Activated CD8-positive, alpha-beta memory T cell treated with anti-CD3 and anti-CD28 coated beads for 24 hours (primary cell): ENCODE measurements around the gene ZFY.

Experiments used
- DNase-seq: peaks from one replicate; pipeline ENCODE4 v3.0.0-alpha.2; 2020

ZFY gene

GRCh38 chrY:2934861-2935715 lies at the start of gene ZFY:
TSS of gene ZFY (plus strand) at chrY:2935381. CDS start at chrY:2953937, 18,556 bp downstream.
- no peak for DNase-seq

DNA sequence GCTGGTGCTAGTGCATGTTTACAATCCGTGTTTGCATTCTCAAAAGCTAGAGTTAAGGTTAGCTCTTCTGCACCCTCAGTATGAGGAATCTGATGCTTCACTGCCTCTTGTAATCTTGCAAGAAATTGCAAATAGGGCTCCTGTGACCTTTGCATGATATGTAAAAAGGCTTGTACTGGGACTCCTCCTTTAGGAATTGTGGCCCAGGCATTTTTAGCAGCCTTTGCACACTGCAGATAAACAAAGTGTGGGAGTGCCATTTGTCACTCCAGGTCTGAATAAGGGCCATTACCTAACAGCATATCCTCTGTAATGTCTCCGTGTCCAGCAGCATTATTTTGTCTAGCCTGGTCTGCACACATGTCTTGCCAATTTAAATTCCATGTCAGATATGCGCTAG lies 49.3 kb upstream of the ZFY start:
- DNase-seq, result no peak

DNA sequence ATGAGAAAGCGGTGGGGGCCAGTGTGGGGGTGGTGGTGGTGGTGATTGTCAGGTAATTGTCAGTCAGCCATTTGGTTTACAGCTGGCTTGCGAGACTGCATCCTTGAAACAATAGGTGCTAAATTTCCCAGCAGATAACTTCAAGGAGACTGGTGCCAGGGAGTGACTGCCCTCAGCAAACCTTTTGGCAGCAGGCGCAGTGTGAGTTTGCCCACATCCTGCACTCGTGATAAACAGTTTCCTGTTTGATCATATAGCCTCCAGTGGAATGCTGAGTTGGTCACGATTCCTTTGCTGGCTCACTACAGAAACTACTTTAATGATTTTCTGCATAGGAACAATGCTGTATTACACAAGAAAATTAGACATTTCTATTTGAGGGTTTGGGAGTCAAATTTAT lies 47.8 kb upstream of the ZFY start:
- no peak for DNase-seq

GRCh38 chrY:2887955-2888354 lies 47.2 kb upstream of the ZFY start:
- DNase-seq, result no peak

GRCh38 chrY:2893471-2893870 lies 41.7 kb upstream of the ZFY start:
- no peak for DNase-seq

DNA sequence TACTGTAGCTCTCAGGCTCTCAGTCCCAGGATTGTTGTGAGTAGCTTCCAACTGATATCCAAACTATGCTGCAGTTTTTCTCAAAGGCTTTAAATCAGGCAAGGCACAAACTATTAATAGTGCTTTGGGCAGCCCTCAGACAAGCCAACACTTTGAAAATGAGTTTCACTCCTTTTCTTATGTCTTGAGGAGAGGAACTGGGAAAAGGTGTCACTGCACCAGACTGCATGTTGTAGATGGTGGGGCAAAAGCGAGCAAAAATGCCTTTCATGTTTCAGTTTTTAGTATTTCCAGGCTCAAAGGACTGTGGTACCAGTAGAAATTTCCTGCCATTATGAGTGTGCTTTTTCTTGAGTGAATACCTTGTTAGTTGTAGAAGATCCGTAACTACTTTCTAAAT lies 39.1 kb upstream of the ZFY start:
- no peak for DNase-seq

GRCh38 chrY:2907356-2907755 lies 27.8 kb upstream of the ZFY start:
- no peak for DNase-seq

GRCh38 chrY:2913066-2913815 lies 21.9 kb upstream of the ZFY start:
- DNase-seq, result no peak

GRCh38 chrY:2934078-2934477 lies 1.1 kb upstream of the ZFY start:
- no peak for DNase-seq

DNA sequence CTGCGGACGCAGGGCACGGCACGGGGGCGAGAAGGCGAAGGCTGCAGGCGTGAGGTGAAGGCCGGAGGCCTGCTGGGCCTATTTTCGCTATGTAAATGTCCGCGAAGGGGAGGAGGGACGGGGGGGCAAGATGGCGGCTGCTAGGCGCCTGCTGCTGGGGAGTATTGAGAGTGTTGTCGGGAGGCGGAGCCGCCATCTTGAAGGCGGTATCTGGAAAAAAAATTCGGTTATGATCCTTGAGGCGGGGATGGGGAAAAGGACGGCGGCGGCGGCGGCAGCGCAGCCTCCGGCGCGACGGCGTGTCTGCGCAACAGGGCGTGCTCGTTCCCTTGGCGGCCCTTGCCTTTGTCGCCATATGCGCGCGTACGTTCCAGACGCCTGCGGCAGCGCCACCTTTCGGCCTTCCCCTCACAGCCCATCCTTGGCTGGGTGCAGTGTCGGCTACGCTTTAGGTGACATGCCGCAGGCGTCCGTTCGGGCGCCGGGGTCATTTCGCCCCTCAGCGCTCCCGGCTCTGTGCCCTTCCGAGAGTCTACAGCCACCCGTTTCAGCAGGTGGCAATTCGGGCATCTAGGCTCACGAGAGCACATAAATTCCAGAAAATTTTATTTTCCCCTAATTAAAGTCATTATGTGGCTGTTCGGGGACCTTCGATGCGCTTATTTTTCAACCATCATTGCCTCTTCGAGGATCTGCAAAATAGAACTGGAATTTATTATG lies 695 bp downstream of the ZFY start:
- DNase-seq, result no peak

DNA sequence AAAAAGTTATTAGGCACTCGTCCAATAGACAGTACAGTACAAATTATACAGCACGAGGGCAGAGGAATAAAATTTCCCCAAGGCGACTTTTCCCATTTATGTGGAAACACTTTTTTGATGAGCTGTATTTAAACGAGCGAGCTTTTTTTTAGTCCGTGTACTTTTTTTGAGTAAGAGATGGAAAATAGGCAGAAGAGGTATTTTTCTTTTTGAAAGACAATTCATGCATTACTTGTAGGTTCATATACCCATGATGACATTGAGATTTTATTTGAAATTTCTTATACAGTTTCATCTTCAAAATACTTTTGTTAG lies 1.2 kb downstream of the ZFY start:
- DNase-seq, result no peak

DNA sequence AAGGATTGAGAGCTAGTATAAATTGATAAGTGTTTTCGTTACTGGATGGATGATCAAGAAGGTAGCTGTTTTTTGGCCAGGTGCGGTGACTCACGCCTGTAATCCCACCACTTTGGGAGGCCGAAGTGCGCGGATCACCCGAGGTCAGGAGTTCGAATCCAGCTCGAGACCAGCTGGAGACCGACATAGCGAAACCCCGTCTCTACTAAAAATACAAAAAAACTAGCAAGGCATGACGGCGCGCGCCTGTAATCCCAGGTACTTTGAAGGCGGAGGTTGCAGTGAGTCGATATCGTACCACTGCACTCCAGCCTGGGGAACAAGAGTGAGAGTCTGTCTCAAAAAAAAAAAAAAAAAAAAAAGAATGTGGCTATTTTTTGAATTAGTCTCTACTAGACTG lies 2.0 kb downstream of the ZFY start:
- DNase-seq, result no peak

- no peak for DNase-seq
Measured at GRCh38 chrY:2949590-2950252, 14.5 kb downstream of the ZFY start.

- no peak for DNase-seq
Measured at GRCh38 chrY:2950655-2951054, 15.5 kb downstream of the ZFY start.

DNA sequence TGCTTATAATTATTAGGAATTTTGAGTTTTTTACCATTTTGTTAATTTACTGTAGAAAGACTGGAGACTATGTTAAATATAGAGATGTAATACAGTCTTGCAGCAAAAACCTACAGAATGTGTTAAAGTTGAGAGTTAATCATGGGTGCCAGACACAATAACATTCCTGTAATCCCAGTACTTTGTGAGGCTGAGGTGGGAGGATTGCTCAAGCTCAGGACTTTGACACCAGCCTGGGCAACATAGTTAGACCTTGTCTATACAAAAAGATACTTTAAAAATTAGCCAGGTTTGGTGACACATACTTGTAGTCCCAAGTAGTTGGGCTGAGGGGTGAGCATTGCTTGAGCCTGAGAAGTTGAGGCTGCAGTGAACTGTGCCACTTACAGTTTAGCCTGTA lies 17.7 kb downstream of the ZFY start:
- DNase-seq, result no peak

DNA sequence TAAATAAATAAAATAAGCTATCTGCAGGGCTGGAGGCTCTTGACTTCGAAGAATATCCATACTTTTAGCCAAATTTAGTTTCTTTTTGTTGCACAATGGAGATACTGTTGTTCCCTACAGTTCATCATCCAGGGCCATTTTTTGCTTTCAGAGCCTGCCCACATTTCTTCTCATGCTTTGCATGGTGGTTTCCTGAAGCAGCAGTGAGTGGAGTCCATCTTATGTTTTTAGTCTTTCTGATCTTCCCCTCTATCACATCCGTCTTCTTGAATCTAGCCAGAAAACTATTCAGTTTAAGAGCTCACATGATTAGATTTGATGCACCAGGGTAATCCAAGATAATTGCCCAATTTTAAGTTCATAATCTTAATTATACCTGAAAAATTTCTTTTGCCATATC lies 19.6 kb downstream of the ZFY start:
- DNase-seq, result no peak

- no peak for DNase-seq
Measured at GRCh38 chrY:2955561-2955960, 20.4 kb downstream of the ZFY start.

DNA sequence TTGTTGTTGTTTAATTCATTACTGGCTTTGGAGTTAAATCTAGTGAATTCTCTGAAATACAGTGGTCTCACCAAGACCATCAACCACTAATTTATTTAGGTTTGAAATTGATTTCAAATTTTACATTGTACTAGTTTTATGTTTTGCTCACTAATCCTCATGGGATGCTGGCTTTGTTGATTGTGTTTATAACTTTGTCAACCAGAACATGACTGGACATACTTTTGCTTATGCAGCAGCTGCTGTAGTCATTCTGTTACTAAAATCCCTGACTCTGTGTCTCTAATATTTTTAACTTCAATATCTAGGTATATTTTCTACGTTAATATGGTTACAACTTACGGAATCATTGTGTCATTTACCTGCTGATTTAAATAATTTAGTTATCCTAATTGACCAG lies 26.9 kb downstream of the ZFY start:
- no peak for DNase-seq

DNA sequence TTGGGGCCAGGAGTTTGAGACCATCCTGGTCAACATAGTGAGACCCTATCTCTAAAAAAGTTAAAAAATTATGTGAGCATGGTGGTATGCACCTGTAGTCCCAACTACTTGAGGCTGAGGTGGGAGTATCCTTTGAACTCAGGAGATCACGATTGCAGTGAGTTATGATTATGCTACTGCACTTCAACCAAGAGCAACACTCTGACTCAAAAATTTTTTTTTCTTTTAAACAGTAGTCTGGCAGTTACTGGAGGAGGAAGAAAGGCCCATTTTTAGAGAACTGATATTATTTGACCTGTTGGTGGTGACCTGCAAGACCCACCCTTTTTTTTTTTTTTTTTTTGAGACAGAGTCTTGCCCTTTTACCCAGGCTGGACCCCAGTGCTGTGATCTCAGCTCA lies 29.6 kb downstream of the ZFY start:
- no peak for DNase-seq

GRCh38 chrY:2965629-2966028 lies 30.4 kb downstream of the ZFY start:
- no peak for DNase-seq

GRCh38 chrY:2969561-2969960 lies 34.4 kb downstream of the ZFY start:
- DNase-seq, result no peak

DNA sequence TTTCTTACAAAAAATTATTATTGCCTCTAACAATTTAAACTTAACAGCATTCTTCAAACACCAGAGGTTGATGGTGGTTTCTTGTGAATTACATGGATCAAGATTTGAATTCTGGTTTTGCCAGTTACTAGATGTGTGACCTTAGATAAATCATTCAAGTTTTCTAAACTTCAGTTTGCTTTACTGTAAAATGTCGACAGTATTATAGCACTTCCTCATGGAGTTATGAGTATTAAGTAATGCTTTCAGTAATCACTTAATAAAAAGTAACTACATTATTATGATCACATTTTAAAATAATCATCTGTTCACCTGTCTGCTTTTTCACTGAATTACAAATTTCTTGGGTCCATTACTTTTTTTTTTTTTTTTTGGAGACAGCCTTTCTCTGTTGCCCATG lies 37.5 kb downstream of the ZFY start:
- DNase-seq, result no peak

- DNase-seq, result no peak
Measured at GRCh38 chrY:2973110-2973751, 38.0 kb downstream of the ZFY start.
